Astrocyte (in vitro differentiated cells and primary cell): Measurements from ENCODE around the gene GAB1.

Experiments
- EZH2 ChIP-seq: IDR thresholded peaks from 2 replicates; pipeline ENCODE4 v1.6.1; 2012; ENCODE audit warnings: mild to moderate bottlenecking, low read length, inconsistent platforms; ENCODE audit not compliant: insufficient read depth
- TF ChIP-seq, protein P1 (sequence below): IDR thresholded peaks from 2 replicates; pipeline ENCODE4 v1.5.1; 2011; ENCODE audit warnings: low read depth, mild to moderate bottlenecking, inconsistent platforms, low read length, moderate library complexity; ENCODE audit not compliant: insufficient read depth

DNA sequence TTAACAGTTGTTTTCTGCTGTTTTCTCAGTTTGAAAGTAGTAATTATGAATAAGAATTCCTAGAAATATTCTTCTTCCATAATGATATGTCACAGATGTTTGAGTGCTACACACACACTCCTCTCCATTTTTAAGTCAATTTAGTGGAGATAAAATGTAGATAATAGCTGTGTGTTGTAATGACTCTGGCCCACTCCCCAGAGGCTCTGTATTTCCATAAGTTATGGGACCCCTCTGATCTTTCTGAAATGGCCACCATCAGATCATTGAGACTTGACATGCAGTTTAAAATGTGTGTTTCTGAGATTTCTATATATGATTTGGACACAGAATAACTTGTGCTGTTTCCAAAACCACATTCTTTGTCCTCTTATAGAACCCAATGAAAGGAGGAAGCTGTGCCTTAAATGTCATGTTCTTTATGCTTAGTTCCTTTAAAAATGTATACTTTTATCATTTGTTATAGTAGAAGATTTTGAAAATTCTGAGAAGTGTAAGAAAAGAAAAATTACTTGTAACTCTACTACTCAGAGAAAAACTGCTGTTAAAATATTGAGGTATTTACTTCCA lies 46.4 kb downstream of the GAB1 start:
- TF ChIP-seq, protein P1, sequence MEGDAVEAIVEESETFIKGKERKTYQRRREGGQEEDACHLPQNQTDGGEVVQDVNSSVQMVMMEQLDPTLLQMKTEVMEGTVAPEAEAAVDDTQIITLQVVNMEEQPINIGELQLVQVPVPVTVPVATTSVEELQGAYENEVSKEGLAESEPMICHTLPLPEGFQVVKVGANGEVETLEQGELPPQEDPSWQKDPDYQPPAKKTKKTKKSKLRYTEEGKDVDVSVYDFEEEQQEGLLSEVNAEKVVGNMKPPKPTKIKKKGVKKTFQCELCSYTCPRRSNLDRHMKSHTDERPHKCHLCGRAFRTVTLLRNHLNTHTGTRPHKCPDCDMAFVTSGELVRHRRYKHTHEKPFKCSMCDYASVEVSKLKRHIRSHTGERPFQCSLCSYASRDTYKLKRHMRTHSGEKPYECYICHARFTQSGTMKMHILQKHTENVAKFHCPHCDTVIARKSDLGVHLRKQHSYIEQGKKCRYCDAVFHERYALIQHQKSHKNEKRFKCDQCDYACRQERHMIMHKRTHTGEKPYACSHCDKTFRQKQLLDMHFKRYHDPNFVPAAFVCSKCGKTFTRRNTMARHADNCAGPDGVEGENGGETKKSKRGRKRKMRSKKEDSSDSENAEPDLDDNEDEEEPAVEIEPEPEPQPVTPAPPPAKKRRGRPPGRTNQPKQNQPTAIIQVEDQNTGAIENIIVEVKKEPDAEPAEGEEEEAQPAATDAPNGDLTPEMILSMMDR = no peak
- TF ChIP-seq EZH2 = no peak
